Esophagus muscularis mucosa (tissue), 4 donors: ENCODE data around the gene LRRC8D.

ENCODE experiments used
- EP300 ChIP-seq: sonication (generic); formaldehyde crosslinking; IDR thresholded peaks from one replicate; pipeline ENCODE4 v1.6.1; 2017; ENCODE audit warnings: antibody characterized with exemption
- POLR2A ChIP-seq: fragments of 450-650 bp; IDR thresholded peaks from one replicate; pipeline ENCODE4 v1.6.1; 2017; ENCODE audit warnings: antibody characterized with exemption, moderate library complexity, mild to moderate bottlenecking, low read depth
- POLR2AphosphoS5 ChIP-seq, 2 donors: sonication (generic); formaldehyde crosslinking; IDR thresholded peaks; one replicate each; pipeline ENCODE4 v1.6.1; 2017; ENCODE audit warnings: antibody characterized with exemption in 2 of 2
- TF ChIP-seq, protein P1 (sequence below), 3 experiments: fragments of 200-600 bp in 2 of 3; fragments of 450-650 bp in 1 of 3; sonication (generic) in 2 of 3; IDR thresholded peaks; one replicate each; pipeline ENCODE4 v1.5.1; 2017 to 2019; ENCODE audit warnings: antibody characterized with exemption in 3 of 3, mild to moderate bottlenecking in 2 of 3, moderate library complexity in 1 of 3

DNA sequence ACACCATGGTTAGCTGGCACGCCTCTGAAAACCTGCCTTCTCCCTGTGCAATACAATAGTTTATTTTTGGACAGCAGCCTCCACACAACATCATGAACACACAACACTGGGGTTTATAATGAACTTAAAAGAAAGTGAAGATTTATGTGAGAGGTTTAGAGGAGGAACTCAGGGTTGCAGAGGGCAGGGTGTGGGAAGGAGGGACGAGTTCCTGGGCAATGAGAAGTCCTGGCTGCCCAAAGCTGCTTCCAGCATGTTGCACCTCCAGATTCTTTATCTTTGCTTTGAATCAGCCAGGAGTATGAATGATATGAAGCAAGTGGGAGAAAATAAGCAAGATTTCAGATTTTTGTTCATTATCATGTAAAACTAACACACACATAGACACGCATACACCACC lies 11.3 kb upstream of the LRRC8D start:
- TF ChIP-seq, protein P1, sequence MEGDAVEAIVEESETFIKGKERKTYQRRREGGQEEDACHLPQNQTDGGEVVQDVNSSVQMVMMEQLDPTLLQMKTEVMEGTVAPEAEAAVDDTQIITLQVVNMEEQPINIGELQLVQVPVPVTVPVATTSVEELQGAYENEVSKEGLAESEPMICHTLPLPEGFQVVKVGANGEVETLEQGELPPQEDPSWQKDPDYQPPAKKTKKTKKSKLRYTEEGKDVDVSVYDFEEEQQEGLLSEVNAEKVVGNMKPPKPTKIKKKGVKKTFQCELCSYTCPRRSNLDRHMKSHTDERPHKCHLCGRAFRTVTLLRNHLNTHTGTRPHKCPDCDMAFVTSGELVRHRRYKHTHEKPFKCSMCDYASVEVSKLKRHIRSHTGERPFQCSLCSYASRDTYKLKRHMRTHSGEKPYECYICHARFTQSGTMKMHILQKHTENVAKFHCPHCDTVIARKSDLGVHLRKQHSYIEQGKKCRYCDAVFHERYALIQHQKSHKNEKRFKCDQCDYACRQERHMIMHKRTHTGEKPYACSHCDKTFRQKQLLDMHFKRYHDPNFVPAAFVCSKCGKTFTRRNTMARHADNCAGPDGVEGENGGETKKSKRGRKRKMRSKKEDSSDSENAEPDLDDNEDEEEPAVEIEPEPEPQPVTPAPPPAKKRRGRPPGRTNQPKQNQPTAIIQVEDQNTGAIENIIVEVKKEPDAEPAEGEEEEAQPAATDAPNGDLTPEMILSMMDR (IDR thresholded peaks at IDR 0.05), result no peak
- TF ChIP-seq POLR2AphosphoS5 (IDR thresholded peaks at IDR 0.05) (no peak), POLR2A (no peak), EP300 (no peak)
